Activated T-cell treated with anti-CD3 and anti-CD28 coated beads, Interleukin-2, amount 50 U/mL, for 24 hours (primary cell): ENCODE data around the gene IL11RA.

ENCODE experiments used
- DNase-seq: peaks from one replicate; pipeline ENCODE4 v3.0.0-alpha.2; 2020
- H3K27ac Mint-ChIP-seq: 2 replicates; pipeline ENCODE4 v1.8.0; 2020; ENCODE audit warnings: mild to moderate bottlenecking, mixed read lengths
- H3K27me3 Mint-ChIP-seq: 2 replicates; pipeline ENCODE4 v1.8.0; 2020; ENCODE audit warnings: mixed read lengths
- H3K36me3 Mint-ChIP-seq: 2 replicates; pipeline ENCODE4 v1.8.0; 2020; ENCODE audit warnings: low read depth, mixed read lengths
- H3K4me1 Mint-ChIP-seq: 2 replicates; pipeline ENCODE4 v1.8.0; 2020; ENCODE audit warnings: low read depth, mixed read lengths
- H3K4me3 Mint-ChIP-seq: 2 replicates; pipeline ENCODE4 v1.8.0; 2020; ENCODE audit warnings: mild to moderate bottlenecking, moderate library complexity, mixed read lengths
- H3K9me3 Mint-ChIP-seq: 2 replicates; pipeline ENCODE4 v1.8.0; 2020; ENCODE audit warnings: mixed read lengths

Gene IL11RA

DNA sequence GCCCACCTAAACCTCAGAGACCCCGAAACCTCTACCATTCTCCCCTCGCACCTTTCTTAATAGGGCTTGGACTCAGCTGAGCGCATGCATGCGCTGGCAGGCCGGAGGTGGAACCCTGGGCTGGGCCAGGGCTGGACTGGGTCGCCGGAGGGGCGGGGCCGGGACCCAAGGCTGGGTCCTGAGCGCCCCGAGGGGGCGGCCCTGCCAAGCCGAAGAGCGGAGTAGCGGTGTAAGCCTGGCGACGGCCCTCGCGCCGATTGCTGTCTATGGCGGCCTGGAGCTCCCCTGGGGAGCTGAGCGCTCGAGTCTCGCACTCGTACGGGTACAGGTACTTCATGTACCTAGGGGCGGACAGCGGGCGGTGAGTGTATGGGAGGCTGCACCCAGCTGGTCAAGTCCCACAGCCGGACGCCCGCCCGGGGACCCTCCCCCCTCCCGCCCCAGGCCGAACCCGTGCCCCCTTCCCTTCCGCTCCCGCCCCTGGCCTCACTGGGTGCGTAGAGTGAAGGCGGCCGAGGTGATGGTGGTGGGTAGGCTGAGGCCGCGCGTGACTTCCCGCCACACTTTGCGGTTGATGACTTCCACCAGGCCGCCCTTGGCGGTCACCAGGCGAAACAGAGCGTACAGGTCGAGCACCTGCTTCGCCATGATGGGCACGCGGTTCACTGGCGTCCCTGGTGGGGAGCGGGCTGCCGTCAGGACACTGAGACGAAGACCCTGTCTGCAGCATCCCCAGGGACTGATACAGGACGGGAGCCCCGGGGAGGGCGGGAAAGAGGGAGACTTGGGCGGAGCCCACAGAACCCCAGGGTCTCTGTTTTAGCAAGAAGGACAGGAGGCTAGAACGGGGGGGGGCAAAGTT is 28.4 kb upstream of the IL11RA start:
- no peak overlapping the region for H3K27ac Mint-ChIP-seq
- peak overlapping the region; percentile 30 for H3K4me3 Mint-ChIP-seq
- peaks cover 65% of the 10 kb centered on the region for H3K27me3 Mint-ChIP-seq
- no peak for DNase-seq
- H3K4me1 Mint-ChIP-seq: peaks cover 37% of the 10 kb centered on the region
- H3K36me3 Mint-ChIP-seq: peaks cover 6% of the 10 kb centered on the region
- no peaks in the 10 kb centered on the region for H3K9me3 Mint-ChIP-seq

DNA sequence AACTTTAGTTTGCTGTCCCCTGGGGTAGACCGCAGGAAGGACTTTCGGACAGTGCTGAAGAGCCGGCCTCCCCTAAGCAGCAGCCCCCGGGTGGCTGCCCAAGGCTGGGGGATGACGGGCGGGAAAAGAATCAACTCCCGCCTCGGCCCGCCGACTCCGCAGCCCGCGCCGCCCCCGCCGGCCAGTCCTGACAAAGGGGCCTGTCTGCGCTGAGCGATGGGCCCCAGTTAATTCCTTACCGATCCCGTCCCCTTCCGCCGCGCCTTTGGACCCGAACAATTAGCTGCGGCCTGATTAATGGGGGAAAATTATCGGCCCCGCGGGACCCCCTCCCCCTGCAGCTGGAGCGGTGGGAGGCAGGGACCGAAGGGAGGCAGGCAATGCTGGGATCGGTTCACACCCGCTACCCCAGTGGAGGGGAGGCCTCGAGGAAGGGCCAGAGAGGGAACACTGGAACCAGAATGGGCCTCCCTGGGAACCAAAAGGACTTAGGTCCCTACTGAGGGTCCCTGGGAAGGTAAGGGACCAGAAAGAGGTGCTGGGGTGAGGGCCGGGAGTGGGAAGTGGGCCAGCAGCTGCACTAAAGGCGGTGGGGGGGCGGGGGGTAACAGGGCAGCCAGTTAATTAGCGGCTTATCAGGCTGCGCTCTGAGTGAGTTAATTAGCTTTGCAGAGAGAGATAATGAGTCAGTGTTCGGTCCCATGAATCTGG is 27.4 kb upstream of the IL11RA start:
- no peak for DNase-seq
- no peaks in the 10 kb centered on the region for H3K9me3 Mint-ChIP-seq
- H3K4me1 Mint-ChIP-seq: peaks cover 36% of the 10 kb centered on the region
- H3K27ac Mint-ChIP-seq: no peak overlapping the region
- H3K4me3 Mint-ChIP-seq: no peak overlapping the region
- H3K36me3 Mint-ChIP-seq: peaks cover 6% of the 10 kb centered on the region
- peaks cover 72% of the 10 kb centered on the region for H3K27me3 Mint-ChIP-seq

DNA sequence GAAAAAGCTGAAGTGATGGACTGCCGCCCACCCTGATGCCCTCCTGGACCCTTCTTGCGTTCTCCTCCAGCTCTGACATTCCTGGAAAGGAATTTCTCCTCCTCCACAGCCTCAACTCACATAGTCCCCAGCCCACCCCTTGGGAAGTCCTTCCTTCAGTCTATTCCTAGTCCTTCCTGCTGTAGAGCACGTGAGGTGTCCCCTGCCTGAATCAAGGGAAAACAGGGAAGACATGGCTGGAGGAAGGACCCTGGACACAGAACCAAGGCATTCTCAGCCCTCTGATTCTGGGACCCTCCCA is 26.8 kb upstream of the IL11RA start:
- Mint-ChIP-seq H3K9me3 (no peaks in the 10 kb centered on the region), H3K27ac (no peak overlapping the region), H3K4me3 (no peak overlapping the region), H3K4me1 (peaks cover 32% of the 10 kb centered on the region), H3K27me3 (peaks cover 78% of the 10 kb centered on the region), H3K36me3 (peaks cover 2% of the 10 kb centered on the region)
- DNase-seq: no peak

DNA sequence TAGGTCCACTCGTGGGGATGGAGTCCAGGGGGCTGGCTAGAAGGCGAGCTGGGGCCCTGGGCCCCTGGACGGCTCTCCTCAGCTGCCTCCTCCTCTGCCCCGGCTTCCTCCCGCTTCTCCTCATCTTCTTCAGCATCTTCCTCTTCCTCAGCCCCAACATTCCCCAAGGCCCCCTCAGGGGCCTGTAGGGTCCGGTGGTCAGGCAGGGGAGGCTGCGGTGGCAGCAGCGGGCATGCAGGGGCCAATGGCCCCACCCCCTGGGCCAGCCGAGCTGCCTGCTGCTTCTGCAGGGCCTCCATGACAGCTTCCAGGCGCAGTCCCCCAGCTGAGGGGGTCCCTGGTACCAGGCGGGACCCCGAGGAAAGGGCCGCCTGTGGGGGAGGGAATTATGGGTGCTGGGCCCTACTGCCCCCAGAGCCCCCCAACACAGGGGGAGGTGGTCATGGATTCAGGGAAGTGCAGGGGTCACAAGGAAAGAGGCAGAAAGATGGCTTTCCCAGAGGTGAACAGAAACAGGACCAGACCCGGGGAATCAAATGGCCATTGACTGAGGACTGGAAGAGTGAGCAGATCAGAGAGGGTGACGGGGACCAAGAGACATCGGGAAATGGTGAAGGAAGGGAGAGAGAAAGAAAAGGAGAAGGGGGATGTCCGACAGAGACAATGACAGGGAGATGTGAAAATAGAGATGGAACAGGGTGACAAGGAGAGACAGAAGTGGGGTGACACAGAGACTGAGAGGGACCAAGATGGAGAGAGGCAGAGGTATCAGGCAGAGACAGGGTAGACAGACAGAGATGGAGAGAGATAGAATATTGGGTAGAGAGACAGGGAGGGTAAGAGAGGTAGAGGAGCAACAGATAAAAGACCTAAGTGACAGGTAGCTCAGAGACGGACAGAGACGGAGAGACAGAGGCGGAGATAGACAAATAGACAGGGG is 24.0 kb upstream of the IL11RA start:
- Mint-ChIP-seq H3K9me3 (no peaks in the 10 kb centered on the region), H3K36me3 (no peaks in the 10 kb centered on the region), H3K4me3 (peak overlapping the region; percentile 57), H3K27ac (no peak overlapping the region), H3K27me3 (peaks cover 70% of the 10 kb centered on the region), H3K4me1 (peaks cover 22% of the 10 kb centered on the region)
- DNase-seq: no peak

DNA sequence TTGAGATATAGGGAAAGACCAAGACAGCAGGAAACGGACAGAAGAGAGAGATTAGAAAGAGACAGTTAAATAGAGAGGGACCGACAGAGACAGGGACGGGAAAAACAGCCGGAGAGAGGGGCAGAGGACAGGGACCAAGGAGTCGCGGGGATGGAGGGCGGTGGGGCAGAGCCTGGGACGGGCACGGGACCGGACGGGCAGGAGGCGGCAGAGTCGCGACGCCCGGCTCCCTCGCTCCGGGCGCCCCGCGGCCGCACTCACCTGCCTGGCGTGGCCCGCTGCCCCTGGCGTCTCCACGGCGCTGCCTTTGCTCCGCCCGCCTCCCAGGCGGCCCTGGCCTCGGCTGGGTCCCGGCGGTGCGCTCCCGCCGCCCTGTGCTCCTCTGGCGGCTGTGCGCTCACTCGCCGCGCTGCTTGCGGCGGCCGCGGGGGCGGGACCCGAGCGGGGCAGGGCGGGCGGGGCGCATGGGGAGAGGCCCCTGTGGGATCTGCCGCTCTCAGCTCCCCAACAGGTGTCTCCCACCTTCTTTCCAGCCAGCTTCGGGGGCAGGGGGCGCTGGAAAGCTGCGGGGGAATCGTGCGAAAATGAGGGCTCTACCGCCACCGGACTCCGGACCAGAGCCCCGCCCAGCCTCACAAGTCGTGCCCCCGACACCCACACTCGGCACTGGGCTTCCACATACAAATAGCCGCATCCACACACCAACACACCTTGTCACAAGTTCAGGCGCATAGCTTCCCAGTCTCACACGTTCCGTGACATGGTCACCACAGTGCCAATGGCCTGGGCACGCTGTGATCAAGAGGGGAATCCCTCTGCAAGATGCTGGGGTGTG is 23.1 kb upstream of the IL11RA start, which contains the start of gene ARID3C:
ARID3C (minus strand) TSS at position 411 of the 835 bp plus-strand sequence. CDS start 1,052 bp downstream, outside the sequence.
- Mint-ChIP-seq H3K9me3 (no peaks in the 10 kb centered on the region), H3K36me3 (no peaks in the 10 kb centered on the region), H3K4me1 (peaks cover 19% of the 10 kb centered on the region), H3K4me3 (peak within 1 kb of the TSS; percentile 68), H3K27ac (no peak within 1 kb of the TSS), H3K27me3 (peaks cover 63% of the 10 kb centered on the region)
- DNase-seq: peak; percentile 68

DNA sequence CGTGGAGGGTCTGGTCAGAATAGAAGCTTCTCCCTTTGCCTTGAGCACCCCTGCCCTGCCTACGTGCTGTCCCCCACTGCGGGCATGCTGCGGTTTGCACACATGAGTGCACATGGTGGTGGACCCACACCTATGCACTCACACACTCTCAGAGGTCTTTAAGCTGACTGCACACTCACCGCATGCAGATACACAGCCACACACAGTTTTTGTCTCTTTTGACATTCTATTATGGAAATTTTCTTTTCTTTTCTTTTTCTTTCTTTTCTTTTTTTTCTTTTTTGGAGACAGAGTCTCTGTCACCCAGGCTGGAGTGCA is 22.5 kb upstream of the IL11RA start:
- H3K36me3 Mint-ChIP-seq: peaks cover 6% of the 10 kb centered on the region
- peaks cover 58% of the 10 kb centered on the region for H3K27me3 Mint-ChIP-seq
- no peaks in the 10 kb centered on the region for H3K9me3 Mint-ChIP-seq
- H3K4me1 Mint-ChIP-seq: peaks cover 21% of the 10 kb centered on the region
- H3K4me3 Mint-ChIP-seq: peak overlapping the region; percentile 68
- DNase-seq: no peak
- no peak overlapping the region for H3K27ac Mint-ChIP-seq

DNA sequence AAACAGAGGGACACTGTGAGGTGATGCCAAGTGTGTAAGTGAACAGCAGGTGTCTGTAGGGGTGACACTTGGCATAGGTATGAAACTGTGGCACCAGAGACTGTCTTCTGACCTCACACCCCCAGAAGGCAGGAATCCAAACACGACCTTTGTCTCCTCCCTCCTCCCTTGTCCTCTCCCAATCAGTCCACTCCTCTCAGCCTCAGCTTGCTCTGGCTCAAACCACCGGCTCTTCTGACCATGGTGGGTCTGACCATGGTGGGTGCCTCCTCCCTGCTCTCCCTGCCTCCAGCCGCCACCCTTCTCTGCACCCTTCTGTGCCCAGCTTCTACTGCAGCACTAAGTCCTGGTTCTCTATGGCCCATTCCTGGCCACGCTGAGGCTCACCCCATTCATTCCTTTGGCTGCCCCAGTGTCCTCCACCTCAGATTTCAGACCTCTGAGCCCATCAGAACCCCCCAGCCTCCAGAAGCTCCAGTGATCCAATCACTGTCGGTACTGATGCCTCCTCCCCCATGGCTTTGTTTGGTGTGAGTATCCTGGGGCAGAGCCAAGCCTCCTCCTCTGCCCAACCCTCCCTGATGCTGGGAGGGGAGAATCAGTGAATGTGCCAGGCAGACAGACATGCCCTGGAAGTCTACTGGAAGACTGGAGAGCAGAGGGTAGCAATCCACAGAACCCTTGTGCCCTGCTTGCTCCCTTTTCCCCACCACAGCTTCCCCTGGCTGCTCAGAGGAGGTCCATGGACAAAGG is 21.4 kb upstream of the IL11RA start:
- no peak overlapping the region for H3K27ac Mint-ChIP-seq
- no peak for DNase-seq
- H3K36me3 Mint-ChIP-seq: peaks cover 17% of the 10 kb centered on the region
- peaks cover 32% of the 10 kb centered on the region for H3K4me1 Mint-ChIP-seq
- no peak overlapping the region for H3K4me3 Mint-ChIP-seq
- H3K9me3 Mint-ChIP-seq: no peaks in the 10 kb centered on the region
- H3K27me3 Mint-ChIP-seq: peaks cover 48% of the 10 kb centered on the region

DNA sequence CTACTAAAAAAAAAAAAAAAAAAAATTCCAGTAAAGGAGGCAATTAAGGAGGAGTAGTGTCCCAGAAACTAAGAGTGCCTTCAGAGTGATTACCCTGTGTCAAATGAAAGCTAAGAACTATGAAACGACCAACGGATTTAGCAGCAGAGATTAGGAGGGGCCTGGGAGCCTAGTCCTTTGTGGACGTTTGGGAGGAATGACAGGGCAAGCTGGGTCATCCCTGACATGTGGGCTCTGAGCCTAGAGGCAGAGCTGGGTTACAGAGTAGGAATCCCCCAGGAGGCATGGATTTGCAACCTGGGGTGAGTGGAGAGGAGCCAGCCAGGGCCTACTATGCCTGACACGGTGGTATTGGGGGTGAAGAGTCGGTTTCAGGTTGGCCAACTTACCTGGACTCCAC is 18.8 kb upstream of the IL11RA start:
- DNase-seq: no peak
- Mint-ChIP-seq H3K4me1 (peaks cover 45% of the 10 kb centered on the region), H3K36me3 (peaks cover 36% of the 10 kb centered on the region), H3K27ac (no peak overlapping the region), H3K27me3 (peaks cover 22% of the 10 kb centered on the region), H3K9me3 (no peaks in the 10 kb centered on the region), H3K4me3 (no peak overlapping the region)

DNA sequence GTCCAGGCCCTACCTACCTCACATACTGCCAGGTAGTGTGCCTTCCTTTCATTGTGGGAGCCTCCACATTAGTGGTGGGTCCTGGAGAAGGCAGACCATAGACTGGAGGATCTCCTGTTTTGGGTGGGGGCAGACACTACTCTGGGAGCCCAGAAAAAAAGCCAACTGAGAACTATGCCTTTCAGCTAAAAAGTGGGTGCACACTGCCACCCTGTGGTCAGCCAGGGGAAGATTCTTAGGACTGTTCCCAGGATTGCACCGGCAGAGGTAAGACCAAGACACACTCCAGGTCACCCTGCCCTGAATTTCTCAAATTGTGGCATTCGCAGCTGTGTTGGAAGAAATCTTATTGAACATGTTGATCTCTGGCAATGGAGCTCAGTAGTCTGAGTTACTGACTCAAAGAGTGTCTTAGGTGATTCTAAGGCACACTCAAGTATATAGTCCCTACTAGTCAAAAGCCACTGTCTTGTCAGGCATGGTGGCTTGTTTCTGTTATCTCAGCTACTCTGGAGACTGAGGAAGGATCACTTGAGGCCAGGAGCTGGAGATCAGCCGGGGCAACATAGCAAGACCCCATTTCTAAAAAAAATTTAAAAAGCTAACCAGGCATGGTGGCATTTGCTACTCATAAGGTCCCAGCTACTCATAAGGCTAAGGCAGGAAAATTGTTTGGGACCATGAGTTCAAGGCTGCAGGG is 18.0 kb upstream of the IL11RA start:
- DNase-seq: peak; percentile 80
- Mint-ChIP-seq H3K27me3 (peaks cover 17% of the 10 kb centered on the region), H3K4me1 (peaks cover 49% of the 10 kb centered on the region), H3K27ac (peak overlapping the region; percentile 6), H3K4me3 (no peak overlapping the region), H3K9me3 (no peaks in the 10 kb centered on the region), H3K36me3 (peaks cover 37% of the 10 kb centered on the region)

DNA sequence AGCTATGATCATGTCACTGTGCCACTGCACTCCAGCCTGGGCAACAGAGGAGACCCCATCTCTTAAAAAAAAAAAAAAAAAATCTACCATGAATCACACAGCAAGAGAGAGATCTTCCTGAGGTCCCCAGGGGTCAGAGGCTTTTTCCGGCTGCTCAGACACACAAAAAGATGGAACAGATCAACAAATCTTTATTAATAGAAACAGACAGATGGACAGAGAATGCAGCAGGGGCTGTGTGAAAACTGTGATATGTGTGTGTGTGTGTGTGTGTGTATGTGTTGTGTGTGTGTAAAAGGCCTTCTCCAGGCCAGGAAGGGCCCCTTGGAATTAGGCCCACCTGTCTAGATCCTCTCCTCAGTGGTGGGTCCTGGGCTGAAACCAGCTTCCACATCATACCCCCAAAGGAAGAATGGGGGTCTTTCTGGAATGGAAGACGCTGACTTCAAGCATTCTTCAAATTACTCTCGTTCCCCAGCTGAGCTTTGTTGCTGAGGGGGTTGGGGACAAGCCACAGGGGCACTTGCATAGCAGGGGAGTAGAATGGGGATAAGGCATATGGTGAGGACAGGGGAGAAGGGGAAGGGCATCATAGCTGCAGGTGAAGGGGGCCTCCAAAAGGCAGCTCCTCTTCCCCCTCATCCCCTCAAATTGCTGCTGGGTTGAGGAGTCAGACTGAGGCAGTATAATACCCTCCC is 17.3 kb upstream of the IL11RA start:
- Mint-ChIP-seq H3K27ac (peak overlapping the region; percentile 7), H3K9me3 (no peaks in the 10 kb centered on the region), H3K27me3 (peaks cover 10% of the 10 kb centered on the region), H3K4me1 (peaks cover 43% of the 10 kb centered on the region), H3K4me3 (peak overlapping the region; percentile 97), H3K36me3 (peaks cover 37% of the 10 kb centered on the region)
- DNase-seq: no peak

DNA sequence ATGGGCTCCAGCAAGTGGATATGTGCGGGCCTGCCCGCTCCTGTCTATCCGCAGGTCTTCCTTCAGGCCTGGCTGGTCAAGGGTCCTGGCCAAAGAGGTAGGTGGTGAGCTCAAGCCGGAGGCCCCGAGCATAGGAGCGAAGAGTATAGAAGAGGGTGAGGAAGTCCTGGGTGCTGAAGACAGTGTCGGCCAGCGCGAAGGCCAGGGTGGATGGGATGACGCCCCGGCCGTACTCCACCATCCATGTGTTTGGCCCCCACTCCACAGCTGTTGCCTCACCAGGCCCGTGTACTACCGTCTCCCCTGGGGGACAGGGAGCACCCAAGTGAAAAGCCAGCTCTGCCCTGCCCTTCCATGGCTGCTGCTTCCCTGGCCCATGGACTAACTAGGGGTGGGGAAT is 16.4 kb upstream of the IL11RA start:
- peaks cover 43% of the 10 kb centered on the region for H3K4me1 Mint-ChIP-seq
- H3K27me3 Mint-ChIP-seq: peaks cover 1% of the 10 kb centered on the region
- DNase-seq: no peak
- H3K4me3 Mint-ChIP-seq: peak overlapping the region; percentile 97
- H3K9me3 Mint-ChIP-seq: no peaks in the 10 kb centered on the region
- H3K27ac Mint-ChIP-seq: peak overlapping the region; percentile 76
- peaks cover 37% of the 10 kb centered on the region for H3K36me3 Mint-ChIP-seq

DNA sequence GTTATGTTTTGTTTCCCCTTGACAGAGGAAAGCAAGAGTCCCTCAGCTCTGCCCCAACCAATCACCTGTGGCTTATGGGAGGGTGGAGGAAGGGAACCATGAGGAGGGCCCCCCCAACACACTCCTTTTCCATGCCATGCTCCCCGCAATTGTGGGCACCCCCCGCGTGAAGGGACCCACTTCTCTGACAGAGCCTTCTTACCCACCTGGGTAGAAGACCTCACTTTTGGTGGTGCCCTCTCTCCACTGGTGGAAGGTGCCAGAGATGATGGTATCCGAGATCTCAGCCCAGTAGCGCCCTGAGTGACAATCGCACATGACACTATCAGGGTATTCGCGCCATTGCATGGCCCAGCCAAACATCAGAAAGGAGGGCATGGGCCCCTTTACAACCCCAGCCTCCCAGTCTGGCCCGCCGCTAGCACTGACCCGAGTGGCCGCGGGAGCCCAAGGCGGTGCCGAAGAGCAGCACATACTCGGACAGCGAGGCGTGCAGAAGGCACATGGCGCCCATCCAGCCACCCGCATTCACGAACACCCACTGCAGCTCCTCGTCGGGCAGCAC is 15.1 kb upstream of the IL11RA start:
- no peaks in the 10 kb centered on the region for H3K27me3 Mint-ChIP-seq
- H3K27ac Mint-ChIP-seq: peak overlapping the region; percentile 93
- peak overlapping the region; percentile 97 for H3K4me3 Mint-ChIP-seq
- peaks cover 37% of the 10 kb centered on the region for H3K36me3 Mint-ChIP-seq
- H3K9me3 Mint-ChIP-seq: no peaks in the 10 kb centered on the region
- peak; percentile 68 for DNase-seq
- H3K4me1 Mint-ChIP-seq: peaks cover 46% of the 10 kb centered on the region
